Measurements from ENCODE around the gene C4BPA. TPM values are rescaled to one million over a fixed set of nuclear protein-coding genes. Genes with fewer than 3 reads are reported as not detected.

C4BPA gene
- total RNA-seq, 1 donor from 2014 or later = not detected

- Histone ChIP-seq H3K27me3 (ENCODE audit: low read depth) (peaks cover 13% of the 10 kb centered on the region), H3K36me3 (no peaks in the 10 kb centered on the region), H3K4me1 (no peaks in the 10 kb centered on the region), H3K9me3 (replicated peaks) (no peaks in the 10 kb centered on the region), H3K4me3 (no peak overlapping the region), H3K27ac (replicated peaks) (no peak overlapping the region)
- no peak for DNase-seq
- no peak for TF ChIP-seq CTCF (IDR thresholded peaks at IDR 0.05; ENCODE audit: borderline replicate concordance)
- intact Hi-C loops (cut with micrococcal nuclease) = no loop called here
These were observed 8.7 kb downstream of the C4BPA start for GRCh38 chr1:207112616-207113296.

- TF ChIP-seq CTCF (IDR thresholded peaks at IDR 0.05; ENCODE audit: borderline replicate concordance) = no peak
These were observed 11.2 kb downstream of the C4BPA start for GRCh38 chr1:207115269-207115668.

GRCh38 chr1:207124389-207124788, 20.4 kb downstream of the C4BPA start:
- intact Hi-C loops (cut with micrococcal nuclease) = no loop called here
- no peaks in the 10 kb centered on the region for H3K4me1 ChIP-seq
- no peak for DNase-seq
- H3K27me3 ChIP-seq (ENCODE audit: low read depth) = no peaks in the 10 kb centered on the region
- TF ChIP-seq CTCF (IDR thresholded peaks at IDR 0.05; ENCODE audit: borderline replicate concordance) = no peak
- no peak overlapping the region for H3K4me3 ChIP-seq
- no peak overlapping the region for H3K27ac ChIP-seq (replicated peaks)
- no peaks in the 10 kb centered on the region for H3K36me3 ChIP-seq
- H3K9me3 ChIP-seq (replicated peaks) = peaks cover 30% of the 10 kb centered on the region

More at GRCh38 chr1:207115269-207115668, 11.2 kb downstream of the C4BPA start:
- intact Hi-C loops (cut with micrococcal nuclease) = no loop called here
- H3K27me3 ChIP-seq (ENCODE audit: low read depth) = no peaks in the 10 kb centered on the region
- H3K36me3 ChIP-seq = no peaks in the 10 kb centered on the region
- no peaks in the 10 kb centered on the region for H3K9me3 ChIP-seq (replicated peaks)
- no peaks in the 10 kb centered on the region for H3K4me1 ChIP-seq
- H3K27ac ChIP-seq (replicated peaks) = no peak overlapping the region
- DNase-seq = no peak
- H3K4me3 ChIP-seq = no peak overlapping the region

- H3K36me3 ChIP-seq = no peaks in the 10 kb centered on the region
- intact Hi-C loops (cut with micrococcal nuclease) = no loop called here
- no peak overlapping the region for H3K27ac ChIP-seq (replicated peaks)
- no peaks in the 10 kb centered on the region for H3K27me3 ChIP-seq (ENCODE audit: low read depth)
- TF ChIP-seq CTCF (IDR thresholded peaks at IDR 0.05; ENCODE audit: borderline replicate concordance) = no peak
- peaks cover 56% of the 10 kb centered on the region for H3K9me3 ChIP-seq (replicated peaks)
- no peak for DNase-seq
- H3K4me3 ChIP-seq = no peak overlapping the region
- H3K4me1 ChIP-seq = no peaks in the 10 kb centered on the region
These were observed 24.4 kb downstream of the C4BPA start for GRCh38 chr1:207128336-207128921.

- intact Hi-C loops (cut with micrococcal nuclease) = no loop called here
- H3K9me3 ChIP-seq (replicated peaks) = peaks cover 56% of the 10 kb centered on the region
- H3K27ac ChIP-seq (replicated peaks) = no peak overlapping the region
- no peak overlapping the region for H3K4me3 ChIP-seq
- no peak for DNase-seq
- H3K36me3 ChIP-seq = no peaks in the 10 kb centered on the region
- no peaks in the 10 kb centered on the region for H3K27me3 ChIP-seq (ENCODE audit: low read depth)
- no peak for TF ChIP-seq CTCF (IDR thresholded peaks at IDR 0.05; ENCODE audit: borderline replicate concordance)
- no peaks in the 10 kb centered on the region for H3K4me1 ChIP-seq
These were observed 25.0 kb downstream of the C4BPA start for GRCh38 chr1:207129053-207129452.
